A673 (cell line): ENCODE measurements around the gene TMCC1. TPM values are rescaled to one million over a fixed set of nuclear protein-coding genes. Genes with fewer than 3 reads are reported as not detected.

Experiments used
- BruUV-seq: library from RNA; stranded (reverse); fragments of 400-500 nt; replicated peaks from 2 replicates; lab custom pipeline; 2021; lab: Mats Ljungman, UMichigan
- CTCF ChIA-PET: fragments of 300-600 bp; sonication (Branson Sonifier 250); formaldehyde crosslinking; loops from one replicate; lab custom pipeline; 2022; ENCODE audit warnings: antibody characterized with exemption; lab: Charles Lee
- POLR2A ChIA-PET: fragments of 300-600 bp; sonication (Branson Sonifier 250); formaldehyde crosslinking; loops from one replicate; lab custom pipeline; 2022; ENCODE audit warnings: antibody characterized with exemption; ENCODE audit not compliant: low non-redundant PET; lab: Charles Lee
- DNase-seq: peaks from one replicate; pipeline ENCODE4 v3.0.0-alpha.2; 2015; ENCODE audit warnings: low spot score
- H3K27ac ChIP-seq: fragments of 200-600 bp; sonication (generic); 2 replicates; pipeline ENCODE4 v1.5.1; 2016; ENCODE audit warnings: mixed run types, low read depth, mild to moderate bottlenecking, mixed read lengths, antibody characterized with exemption, low read length; ENCODE audit not compliant: poor library complexity, severe bottlenecking
- H3K27me3 ChIP-seq: fragments of 200-600 bp; sonication (generic); replicated peaks from 2 replicates; pipeline ENCODE4 v1.6.1; 2017; ENCODE audit warnings: mixed run types, low read depth, mild to moderate bottlenecking, mixed read lengths, antibody characterized with exemption, low read length; ENCODE audit not compliant: insufficient read depth, poor library complexity
- H3K36me3 ChIP-seq: fragments of 200-600 bp; sonication (generic); 2 replicates; pipeline ENCODE4 v1.6.1; 2016; ENCODE audit warnings: mixed run types, mild to moderate bottlenecking, mixed read lengths, antibody characterized with exemption, low read length; ENCODE audit not compliant: insufficient read depth, poor library complexity, severe bottlenecking
- H3K4me1 ChIP-seq: fragments of 200-600 bp; sonication (generic); 2 replicates; pipeline ENCODE4 v1.6.1; 2017; ENCODE audit warnings: mixed run types, mild to moderate bottlenecking, mixed read lengths, antibody characterized with exemption, low read length; ENCODE audit not compliant: insufficient read depth, poor library complexity, severe bottlenecking
- H3K4me3 ChIP-seq: fragments of 200-600 bp; sonication (generic); 2 replicates; pipeline ENCODE4 v1.5.1; 2016; ENCODE audit warnings: low read depth, mixed run types, mild to moderate bottlenecking, mixed read lengths, low read length; ENCODE audit not compliant: poor library complexity, severe bottlenecking
- H3K9me3 ChIP-seq: fragments of 200-600 bp; sonication (generic); 2 replicates; pipeline ENCODE4 v1.6.1; 2016; ENCODE audit warnings: mixed run types, low read depth, mild to moderate bottlenecking, mixed read lengths, antibody characterized with exemption, low read length; ENCODE audit not compliant: poor library complexity, severe bottlenecking
- CTCF ChIP-seq: fragments of 300-800, 200-600 bp; sonication (generic); conservative IDR thresholded peaks from 2 replicates; pipeline ENCODE4 v1.5.1; 2017; ENCODE audit warnings: low read depth, mild to moderate bottlenecking, antibody characterized with exemption, low read length, moderate library complexity, mixed read lengths
- EZH2 ChIP-seq: fragments of 200-600 bp; sonication (generic); IDR thresholded peaks from 2 replicates; pipeline ENCODE4 v1.6.1; 2017; ENCODE audit warnings: borderline replicate concordance, low read depth, mild to moderate bottlenecking, mixed read lengths, antibody characterized with exemption, low read length; ENCODE audit not compliant: poor library complexity, severe bottlenecking
- intact Hi-C: fragments of 100-400 bp; cut with micrococcal nuclease; formaldehyde crosslinking; loops from one replicate; pipeline ENCODE4 v1.10.0; 2022; ENCODE audit not compliant: unreplicated experiment
- total RNA-seq: library from RNA; stranded (reverse); gene quantifications from 2 replicates; pipeline ENCODE4 v1.2.3, GENCODE V29; 2021

Gene TMCC1
- total RNA-seq, 1 experiment from 2014 or later = 29.4 TPM

- Histone ChIP-seq H3K9me3 (no peaks in the 10 kb centered on the region), H3K27ac (no peak overlapping the region), H3K4me3 (peak overlapping the region; percentile 34), H3K36me3 (no peaks in the 10 kb centered on the region), H3K4me1 (peaks cover 19% of the 10 kb centered on the region), H3K27me3 (no peaks in the 10 kb centered on the region)
- ChIA-PET CTCF (no interaction called here), POLR2A (no interaction called here)
- BruUV-seq = no TSS peak
- TF ChIP-seq CTCF = no peak
- TF ChIP-seq EZH2 = no peak
- no peak for DNase-seq
- intact Hi-C loops = no loop called here
Measured at GRCh38 chr3:129603991-129604749, 289.3 kb downstream of the TMCC1 start.

- peak; percentile 28 for DNase-seq
- TF ChIP-seq EZH2 (no peak), CTCF (no peak)
- ChIA-PET POLR2A (no interaction called here), CTCF (no interaction called here)
- Histone ChIP-seq H3K27me3 (no peaks in the 10 kb centered on the region), H3K4me3 (no peak overlapping the region), H3K9me3 (no peaks in the 10 kb centered on the region), H3K4me1 (peaks cover 15% of the 10 kb centered on the region), H3K36me3 (no peaks in the 10 kb centered on the region), H3K27ac (no peak overlapping the region)
- no TSS peak for BruUV-seq
- intact Hi-C loops = no loop called here
Measured at GRCh38 chr3:129603561-129603942, 290.0 kb downstream of the TMCC1 start.

- no TSS peak for BruUV-seq
- Histone ChIP-seq H3K36me3 (no peaks in the 10 kb centered on the region), H3K4me3 (no peak overlapping the region), H3K9me3 (no peaks in the 10 kb centered on the region), H3K27me3 (no peaks in the 10 kb centered on the region), H3K27ac (no peak overlapping the region), H3K4me1 (peaks cover 9% of the 10 kb centered on the region)
- TF ChIP-seq CTCF (no peak), EZH2 (no peak)
- intact Hi-C loops = no loop called here
- CTCF ChIA-PET = no interaction called here
- peak; percentile 54 for DNase-seq
- POLR2A ChIA-PET = no interaction called here
Measured at GRCh38 chr3:129602730-129603560, 290.6 kb downstream of the TMCC1 start.
